ENCODE data around the gene PCNT.
"Not testable (repeated sequence)": the region's sequence is repeated elsewhere in the genome, so short reads cannot be mapped to it uniquely, and the experiment has no call there.

PCNT gene

GRCh38 chr21:46429754-46430681 is 106.1 kb downstream of the PCNT start:
- no peak for DNase-seq

- no peak for DNase-seq
Observed at GRCh38 chr21:46431448-46431847, 107.5 kb downstream of the PCNT start.

GRCh38 chr21:46431884-46432488 is 108.0 kb downstream of the PCNT start:
- DNase-seq = no peak

DNA sequence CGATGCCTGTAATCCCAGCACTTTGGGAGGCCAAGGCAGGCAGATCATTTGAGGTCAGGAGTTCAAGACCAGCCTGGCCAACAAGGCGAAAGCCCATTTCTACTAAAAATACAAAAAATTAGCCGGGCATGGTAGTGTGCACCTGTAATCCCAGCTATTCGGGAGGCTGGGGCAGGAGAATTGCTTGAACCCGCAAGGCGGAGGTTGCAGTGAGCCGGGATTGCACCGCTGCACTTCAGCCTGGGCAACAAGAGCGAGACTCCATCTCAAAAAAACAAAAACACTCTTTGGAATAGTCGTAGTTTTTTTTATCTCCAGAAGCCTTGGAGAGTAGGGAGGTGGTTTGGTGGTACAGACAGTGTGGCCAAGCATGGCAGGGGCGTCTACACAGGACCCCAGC is 109.2 kb downstream of the PCNT start:
- DNase-seq = not testable (repeated sequence)

DNA sequence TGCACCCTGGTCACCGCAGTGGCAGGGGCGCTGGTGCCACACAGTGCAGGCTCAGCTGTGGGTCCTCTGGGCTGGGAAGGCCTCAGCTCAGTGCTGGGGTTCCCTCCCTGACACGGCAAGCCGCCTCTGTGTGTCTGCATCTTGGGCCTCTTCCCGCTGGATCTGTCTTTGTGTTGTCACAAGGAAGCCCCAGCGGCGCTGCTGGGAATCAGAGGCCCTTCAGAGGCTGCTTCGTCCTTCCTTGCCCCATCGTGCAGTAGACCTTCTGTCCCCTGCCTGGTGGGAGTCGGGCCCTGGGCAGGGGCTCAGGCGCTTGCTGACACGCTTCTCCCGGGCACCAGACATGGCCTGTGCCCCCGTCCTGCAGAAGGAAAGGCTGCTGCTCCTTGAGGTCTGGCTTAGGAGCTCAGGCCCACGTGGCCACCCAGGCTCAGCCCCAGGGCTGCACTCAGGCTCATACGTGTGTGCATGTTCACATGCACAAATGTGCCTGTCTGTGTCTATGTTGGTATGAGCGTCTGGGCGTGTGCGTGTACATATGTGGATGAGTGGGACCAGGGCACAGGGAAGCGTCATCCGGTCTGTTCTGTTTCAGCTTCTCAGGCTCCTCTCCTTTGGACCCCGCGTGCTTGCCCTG is 110.5 kb downstream of the PCNT start:
- DNase-seq = no peak

DNA sequence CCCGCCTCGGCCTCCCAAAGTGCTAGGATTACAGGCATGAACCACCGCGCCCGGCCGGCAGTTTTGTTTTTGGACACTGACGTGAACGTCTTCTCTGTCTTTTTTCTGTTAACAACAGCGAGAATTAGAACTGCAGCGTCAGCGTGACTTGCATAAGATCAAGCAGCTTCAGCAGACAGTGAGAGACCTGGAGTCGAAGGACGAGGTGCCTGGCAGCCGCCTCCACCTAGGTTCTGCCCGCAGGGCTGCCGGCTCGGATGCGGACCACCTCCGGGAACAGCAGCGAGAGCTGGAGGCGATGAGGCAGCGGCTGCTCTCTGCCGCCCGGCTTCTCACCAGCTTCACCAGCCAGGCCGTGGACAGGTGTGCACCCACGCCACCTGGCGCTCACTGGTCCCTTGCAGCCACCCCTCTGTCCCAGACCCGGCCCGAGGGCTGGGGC is 111.9 kb downstream of the PCNT start:
- no peak for DNase-seq

GRCh38 chr21:46436621-46437020 is 112.7 kb downstream of the PCNT start:
- no peak for DNase-seq

- no peak for DNase-seq
Observed at GRCh38 chr21:46437096-46437498, 113.1 kb downstream of the PCNT start.

GRCh38 chr21:46437511-46437910 is 113.6 kb downstream of the PCNT start:
- DNase-seq = no peak

DNA sequence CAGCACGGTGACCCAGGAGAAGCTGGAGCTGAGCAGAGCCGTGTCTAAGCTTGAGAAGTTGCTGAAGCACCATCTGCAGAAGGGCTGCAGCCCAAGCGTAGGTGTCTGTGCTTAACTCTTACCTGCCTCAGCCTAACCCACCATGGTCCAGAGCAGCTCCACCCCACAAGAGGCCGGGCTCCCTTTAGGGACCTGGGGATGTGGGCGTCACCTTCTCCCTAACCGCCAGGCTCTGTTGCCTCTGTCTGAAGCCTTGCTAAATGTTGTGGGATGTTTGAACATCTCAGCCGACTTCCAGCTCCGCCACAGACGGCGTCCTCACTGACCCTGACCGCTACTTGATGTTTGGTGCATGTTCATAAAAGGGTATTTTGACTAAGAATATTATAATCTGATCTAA is 114.3 kb downstream of the PCNT start:
- no peak for DNase-seq

DNA sequence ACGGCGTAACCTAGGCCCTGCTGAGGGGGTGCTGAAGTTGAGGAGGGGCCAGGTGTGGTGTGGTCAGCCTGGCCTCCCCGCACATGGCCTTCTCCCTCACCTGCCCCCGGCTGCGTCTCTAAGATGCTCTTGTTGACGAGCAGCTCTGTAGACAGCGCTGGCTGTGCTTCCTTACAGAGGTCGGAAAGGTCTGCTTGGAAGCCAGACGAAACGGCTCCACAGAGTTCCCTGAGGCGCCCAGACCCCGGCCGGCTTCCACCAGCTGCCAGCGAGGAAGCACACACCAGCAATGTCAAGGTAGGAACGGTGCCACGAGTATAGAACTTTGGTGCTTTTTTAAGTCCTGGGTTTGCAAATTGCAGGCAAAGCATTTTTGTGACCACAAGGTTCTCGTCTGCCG is 116.0 kb downstream of the PCNT start:
- DNase-seq = no peak

GRCh38 chr21:46441331-46441730 is 117.4 kb downstream of the PCNT start:
- no peak for DNase-seq

- no peak for DNase-seq
Observed at GRCh38 chr21:46441961-46442498, 118.1 kb downstream of the PCNT start.

DNA sequence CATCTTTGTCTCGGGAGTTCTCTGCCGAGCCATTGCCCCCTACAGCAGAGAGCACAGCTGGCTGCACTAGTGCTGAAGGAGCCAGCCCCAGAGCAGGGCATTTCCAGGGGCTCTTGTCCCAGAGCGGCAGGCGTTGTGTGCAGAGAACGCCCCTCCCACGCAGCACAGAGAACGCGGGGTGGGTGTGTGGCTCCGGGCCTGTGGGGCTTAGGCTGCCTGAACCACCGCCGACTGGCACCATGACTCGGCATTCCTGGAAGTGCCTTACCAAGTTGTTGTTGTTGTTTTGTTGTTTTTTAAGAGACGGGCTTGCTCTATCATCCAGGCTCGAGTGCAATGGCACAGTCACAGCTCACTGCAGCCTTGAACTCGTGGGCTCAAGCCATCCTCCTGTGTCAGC is 119.0 kb downstream of the PCNT start:
- DNase-seq = no peak

DNA sequence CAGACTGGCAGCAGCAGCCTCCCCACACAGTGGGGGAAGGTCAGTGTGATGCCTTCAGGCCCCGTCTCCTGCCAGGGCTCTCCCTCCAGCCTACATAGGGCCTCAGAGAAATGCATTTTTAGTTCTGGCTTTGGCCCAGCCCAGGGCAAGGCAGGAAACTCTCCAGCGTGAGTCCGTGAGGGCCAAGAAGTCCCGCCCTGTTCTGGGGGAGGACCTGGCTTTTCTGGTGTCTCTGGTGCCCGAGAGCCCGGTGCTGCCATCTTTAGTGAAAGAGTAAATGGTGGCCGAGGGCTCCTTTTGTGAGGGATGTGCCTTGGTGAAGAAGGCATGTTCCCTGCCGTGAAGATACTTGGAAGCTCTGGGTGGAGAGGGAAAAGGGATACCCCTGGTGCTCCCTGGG is 120.0 kb downstream of the PCNT start:
- no peak for DNase-seq

- DNase-seq = no peak
Observed at GRCh38 chr21:46448108-46448507, 124.2 kb downstream of the PCNT start.

DNA sequence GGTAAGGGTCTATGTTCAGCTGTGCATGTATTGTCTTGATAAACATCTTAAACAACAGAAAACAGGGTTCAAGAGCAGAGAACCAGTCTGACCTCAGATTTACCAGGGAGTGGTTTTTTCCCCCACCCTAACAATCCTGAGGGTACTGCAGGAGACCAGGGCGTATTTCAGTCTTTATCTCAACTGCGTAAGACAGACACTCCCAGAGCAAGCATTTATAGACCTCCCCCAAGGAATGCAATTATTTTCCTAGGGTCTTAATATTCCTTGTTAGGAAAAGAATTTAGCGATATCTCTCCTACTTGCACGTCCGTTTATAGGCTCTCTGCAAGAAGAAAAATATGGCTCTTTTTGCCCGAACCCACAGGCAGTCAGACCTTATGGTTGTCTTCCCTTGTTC is 124.9 kb downstream of the PCNT start:
- DNase-seq = not testable (repeated sequence)

DNA sequence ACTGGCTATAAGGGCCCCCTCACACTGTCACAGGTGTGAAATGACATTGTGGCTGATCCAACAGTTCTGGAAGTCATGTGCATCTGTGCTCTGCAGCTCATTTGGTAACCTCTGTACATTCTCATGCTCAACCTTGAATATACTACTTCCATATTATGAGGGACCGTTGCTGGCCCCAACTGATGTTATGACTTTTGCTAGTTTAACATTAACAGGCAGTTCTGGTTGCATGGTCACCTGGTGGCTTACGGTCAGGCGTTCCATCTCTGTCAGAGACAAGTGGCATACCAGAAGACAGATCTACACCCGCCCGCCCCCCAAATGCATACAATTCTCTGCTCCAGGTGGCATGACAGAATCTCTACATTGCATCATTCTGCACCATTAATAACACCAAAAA is 128.8 kb downstream of the PCNT start:
- no peak for DNase-seq

- DNase-seq = no peak
Observed at GRCh38 chr21:46454142-46454541, 130.2 kb downstream of the PCNT start.

GRCh38 chr21:46454634-46455390 is 130.9 kb downstream of the PCNT start:
- no peak for DNase-seq

GRCh38 chr21:46455575-46456385 is 131.8 kb downstream of the PCNT start:
- no peak for DNase-seq

GRCh38 chr21:46456750-46457149 is 132.8 kb downstream of the PCNT start:
- no peak for DNase-seq

Data from NCI-H1092 (cell line).